Astrocyte (in vitro differentiated cells and primary cell): Measurements from ENCODE around the gene PRSS8. TPM values are rescaled to one million over a fixed set of nuclear protein-coding genes. Genes with fewer than 3 reads are reported as not detected.

ENCODE experiments used
- DNase-seq: peaks from one replicate; pipeline ENCODE4 v3.0.0-alpha.2; 2010; ENCODE audit warnings: low read depth
- FAIRE-seq: peaks from 2 replicates; lab custom pipeline; 2011; peaks lifted over from hg19 to GRCh38; lab: Jason Lieb, UNC
- H2AFZ ChIP-seq: 2 replicates; pipeline ENCODE4 v1.6.0; 2012; ENCODE audit warnings: low read depth, low read length, inconsistent platforms
- H3K27ac ChIP-seq: 2 replicates; pipeline ENCODE4 v1.5.1; 2011; ENCODE audit warnings: low read depth, low read length, inconsistent platforms
- H3K27me3 ChIP-seq: 2 replicates; pipeline ENCODE4 v1.6.0; 2011; ENCODE audit warnings: low read length, inconsistent platforms; ENCODE audit not compliant: insufficient read depth
- H3K36me3 ChIP-seq: 2 replicates; pipeline ENCODE4 v1.5.1; 2011; ENCODE audit warnings: low read length, inconsistent platforms; ENCODE audit not compliant: insufficient read depth
- H3K4me1 ChIP-seq: 2 replicates; pipeline ENCODE4 v1.5.1; 2011; ENCODE audit warnings: low read length, inconsistent platforms; ENCODE audit not compliant: insufficient read depth
- H3K4me2 ChIP-seq: 2 replicates; pipeline ENCODE4 v1.6.0; 2012; ENCODE audit warnings: low read length, inconsistent platforms
- H3K4me3 ChIP-seq: 2 replicates; pipeline ENCODE4 v1.5.1; 2011; ENCODE audit warnings: low read depth, mild to moderate bottlenecking, low read length, inconsistent platforms; ENCODE audit not compliant: insufficient read depth
- H3K79me2 ChIP-seq: 2 replicates; pipeline ENCODE4 v1.6.0; 2012; ENCODE audit warnings: mild to moderate bottlenecking, low read length, inconsistent platforms; ENCODE audit not compliant: insufficient read depth
- H3K9ac ChIP-seq: 2 replicates; pipeline ENCODE4 v1.6.0; 2012; ENCODE audit warnings: mild to moderate bottlenecking, low read length, inconsistent platforms
- H3K9me3 ChIP-seq: 2 replicates; pipeline ENCODE4 v1.5.1; 2012; ENCODE audit warnings: low read depth, mild to moderate bottlenecking, low read length, inconsistent platforms; ENCODE audit not compliant: insufficient read depth
- H4K20me1 ChIP-seq: 2 replicates; pipeline ENCODE4 v1.6.0; 2012; ENCODE audit warnings: low read length, inconsistent platforms; ENCODE audit not compliant: insufficient read depth
- H3K27ac Mint-ChIP-seq: one replicate; pipeline ENCODE4 v1.8.0; 2021; ENCODE audit warnings: mild to moderate bottlenecking, mixed read lengths; ENCODE audit not compliant: unreplicated experiment
- H3K27me3 Mint-ChIP-seq: one replicate; pipeline ENCODE4 v1.8.0; 2021; ENCODE audit warnings: low read depth, mixed read lengths; ENCODE audit not compliant: unreplicated experiment
- H3K36me3 Mint-ChIP-seq: one replicate; pipeline ENCODE4 v1.8.0; 2021; ENCODE audit warnings: low read depth, mixed read lengths; ENCODE audit not compliant: unreplicated experiment
- H3K4me1 Mint-ChIP-seq: one replicate; pipeline ENCODE4 v1.8.0; 2021; ENCODE audit warnings: low read depth, mixed read lengths; ENCODE audit not compliant: unreplicated experiment
- H3K4me3 Mint-ChIP-seq: one replicate; pipeline ENCODE4 v1.8.0; 2021; ENCODE audit warnings: mild to moderate bottlenecking, moderate library complexity, mixed read lengths; ENCODE audit not compliant: unreplicated experiment
- H3K9me3 Mint-ChIP-seq: one replicate; pipeline ENCODE4 v1.8.0; 2021; ENCODE audit warnings: mild to moderate bottlenecking, mixed read lengths; ENCODE audit not compliant: unreplicated experiment
- CTCF ChIP-seq: IDR thresholded peaks from 2 replicates; pipeline ENCODE4 v1.5.1; 2011; ENCODE audit warnings: low read depth, mild to moderate bottlenecking, inconsistent platforms, low read length, moderate library complexity; ENCODE audit not compliant: insufficient read depth
- EZH2 ChIP-seq: IDR thresholded peaks from 2 replicates; pipeline ENCODE4 v1.6.1; 2012; ENCODE audit warnings: mild to moderate bottlenecking, low read length, inconsistent platforms; ENCODE audit not compliant: insufficient read depth
- total RNA-seq: library from RNA; stranded (reverse); gene quantifications from 2 replicates; pipeline ENCODE4 v1.2.1, GENCODE V29; 2021

The PRSS8 gene
- total RNA-seq, 1 donor from 2014 or later: 9.5 TPM

GRCh38 chr16:31149894-31150890 lies 14.7 kb upstream of the PRSS8 start, which contains the start of gene PRSS36:
PRSS36 (minus strand) TSS chr16:31150066; CDS start chr16:31150035, 31 bp downstream.
- Mint-ChIP-seq H3K27ac (peak within 1 kb of the TSS; percentile 34), H3K9me3 (peaks cover 5% of the 10 kb centered on the region)
- DNase-seq: no peak

DNA sequence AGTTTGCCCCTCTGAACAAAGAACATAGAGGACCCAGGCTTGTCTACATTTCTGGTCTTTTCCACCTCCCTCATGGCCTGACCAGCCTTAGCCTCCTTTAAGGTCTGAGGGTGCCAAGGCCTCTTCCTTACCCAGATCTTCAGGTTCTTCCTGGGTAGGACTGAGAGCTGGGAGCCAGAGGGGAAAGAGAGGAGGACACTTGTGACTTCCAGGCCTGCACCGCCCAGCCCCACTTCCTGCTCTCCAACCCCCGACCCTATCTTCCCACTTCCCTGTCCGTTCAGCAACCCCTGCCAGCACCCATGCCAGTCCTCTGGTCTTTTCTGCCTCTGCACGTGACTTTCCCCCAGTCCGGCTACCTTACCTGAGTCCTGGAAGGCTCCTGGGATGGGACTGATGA lies 13.8 kb upstream of the PRSS8 start:
- H2AFZ ChIP-seq: no peak overlapping the region
- no peaks in the 10 kb centered on the region for H3K36me3 Mint-ChIP-seq
- no peak overlapping the region for H3K4me2 ChIP-seq
- no peak overlapping the region for H3K27ac Mint-ChIP-seq
- peaks cover 25% of the 10 kb centered on the region for H3K27me3 Mint-ChIP-seq
- H3K4me1 Mint-ChIP-seq: no peaks in the 10 kb centered on the region
- DNase-seq (no peak), FAIRE-seq (no peak)
- no peaks in the 10 kb centered on the region for H3K79me2 ChIP-seq
- TF ChIP-seq CTCF: no peak
- no peak for TF ChIP-seq EZH2
- no peaks in the 10 kb centered on the region for H3K4me1 ChIP-seq
- H3K4me3 ChIP-seq: no peak overlapping the region
- H3K9me3 ChIP-seq: no peaks in the 10 kb centered on the region
- H3K9ac ChIP-seq: no peak overlapping the region
- H3K9me3 Mint-ChIP-seq: peaks cover 5% of the 10 kb centered on the region
- peaks cover 30% of the 10 kb centered on the region for H3K27me3 ChIP-seq
- H3K4me3 Mint-ChIP-seq: no peak overlapping the region
- H3K36me3 ChIP-seq: no peaks in the 10 kb centered on the region
- H3K27ac ChIP-seq: no peak overlapping the region
- H4K20me1 ChIP-seq: no peaks in the 10 kb centered on the region

More at GRCh38 chr16:31149894-31150890, 14.7 kb upstream of the PRSS8 start, which contains the start of gene PRSS36:
- FAIRE-seq: no peak
- Histone ChIP-seq H3K79me2 (no peaks in the 10 kb centered on the region), H4K20me1 (no peaks in the 10 kb centered on the region), H3K9me3 (no peaks in the 10 kb centered on the region), H3K4me1 (no peaks in the 10 kb centered on the region), H3K27me3 (peaks cover 31% of the 10 kb centered on the region), H3K36me3 (no peaks in the 10 kb centered on the region), H3K4me2 (no peak within 1 kb of the TSS), H3K4me3 (no peak within 1 kb of the TSS), H2AFZ (no peak within 1 kb of the TSS), H3K9ac (no peak within 1 kb of the TSS), H3K27ac (no peak within 1 kb of the TSS)
- no peak for TF ChIP-seq CTCF
- no peak for TF ChIP-seq EZH2
- no peak within 1 kb of the TSS for H3K4me3 Mint-ChIP-seq
- peaks cover 25% of the 10 kb centered on the region for H3K27me3 Mint-ChIP-seq
- H3K4me1 Mint-ChIP-seq: no peaks in the 10 kb centered on the region
- H3K36me3 Mint-ChIP-seq: no peaks in the 10 kb centered on the region

- no peak overlapping the region for H3K9ac ChIP-seq
- no peaks in the 10 kb centered on the region for H3K4me1 ChIP-seq
- H3K9me3 ChIP-seq: no peaks in the 10 kb centered on the region
- Mint-ChIP-seq H3K4me3 (no peak overlapping the region), H3K27me3 (peaks cover 30% of the 10 kb centered on the region), H3K36me3 (no peaks in the 10 kb centered on the region), H3K9me3 (peaks cover 5% of the 10 kb centered on the region), H3K4me1 (no peaks in the 10 kb centered on the region), H3K27ac (no peak overlapping the region)
- H3K27me3 ChIP-seq: peaks cover 29% of the 10 kb centered on the region
- no peaks in the 10 kb centered on the region for H3K36me3 ChIP-seq
- H2AFZ ChIP-seq: no peak overlapping the region
- no peak overlapping the region for H3K4me3 ChIP-seq
- DNase-seq: no peak
- H3K79me2 ChIP-seq: no peaks in the 10 kb centered on the region
- no peaks in the 10 kb centered on the region for H4K20me1 ChIP-seq
- H3K4me2 ChIP-seq: no peak overlapping the region
- no peak overlapping the region for H3K27ac ChIP-seq
- no peak for FAIRE-seq
- no peak for TF ChIP-seq CTCF
- no peak for TF ChIP-seq EZH2
Observed at GRCh38 chr16:31148896-31149295, 13.4 kb upstream of the PRSS8 start.
